ENCODE results near the gene GTF3C6. TPM values are rescaled to one million over a fixed set of nuclear protein-coding genes. Genes with fewer than 3 reads are reported as not detected.

The GTF3C6 gene
- total RNA-seq, 1 donor from 2014 or later, result 75.3 TPM

Other genes starting within 250 kb of the GTF3C6 start
- gene CDK19, start 143.2 kb upstream of the GTF3C6 start, total RNA-seq (ENCODE audit: unreplicated experiment), result 19.0 TPM
- 50.5 TPM for gene AMD1, start 83.9 kb upstream of the GTF3C6 start, total RNA-seq (ENCODE audit: unreplicated experiment)
- 9.4 TPM for gene RPF2, start 23.3 kb downstream of the GTF3C6 start, total RNA-seq (ENCODE audit: unreplicated experiment)
- 2.4 TPM for gene SLC16A10, start 128.8 kb downstream of the GTF3C6 start, total RNA-seq (ENCODE audit: unreplicated experiment)

All from endothelial cell (in vitro differentiated cells).